ENCODE data around the gene KANSL1.
A peak's percentile ranks its signal among the peaks of the same experiment; 100 is the strongest.
"Not testable (repeated sequence)": the region's sequence is repeated elsewhere in the genome, so short reads cannot be mapped to it uniquely, and the experiment has no call there.

KANSL1 gene

DNA sequence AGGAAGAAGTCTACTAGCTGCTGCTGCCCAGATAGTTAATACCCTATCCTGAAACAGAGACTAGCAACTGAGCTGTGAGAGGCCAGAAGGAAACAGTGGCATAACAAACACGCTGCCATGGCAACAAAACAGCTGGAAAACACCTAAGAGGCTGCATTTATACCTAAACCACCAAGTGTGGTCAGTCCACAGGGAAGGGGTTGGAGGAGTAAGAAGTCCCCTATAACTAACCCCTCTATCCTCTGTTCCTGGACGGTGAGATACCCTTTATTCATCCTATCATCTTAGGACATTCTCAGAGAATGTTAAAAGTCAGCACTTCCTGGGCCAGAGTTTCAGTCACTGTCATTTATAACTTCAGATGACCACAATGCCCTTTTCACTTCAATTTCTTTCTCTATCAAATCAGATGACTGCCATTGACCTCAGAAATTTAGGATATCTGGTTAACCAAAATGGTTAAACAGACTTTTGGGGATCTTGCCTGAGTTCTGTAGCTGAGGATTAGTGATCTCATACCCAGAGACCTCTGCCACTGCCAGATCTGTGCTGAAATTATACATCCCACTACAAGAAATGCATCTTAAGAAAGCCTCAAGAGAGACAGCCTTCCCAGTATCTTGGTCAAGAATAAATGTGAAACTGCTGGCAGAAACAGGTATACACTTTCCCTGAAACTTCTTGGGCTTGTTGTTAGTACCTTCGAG lies 158.0 kb downstream of the KANSL1 start:
- DNase-seq, result no peak

DNA sequence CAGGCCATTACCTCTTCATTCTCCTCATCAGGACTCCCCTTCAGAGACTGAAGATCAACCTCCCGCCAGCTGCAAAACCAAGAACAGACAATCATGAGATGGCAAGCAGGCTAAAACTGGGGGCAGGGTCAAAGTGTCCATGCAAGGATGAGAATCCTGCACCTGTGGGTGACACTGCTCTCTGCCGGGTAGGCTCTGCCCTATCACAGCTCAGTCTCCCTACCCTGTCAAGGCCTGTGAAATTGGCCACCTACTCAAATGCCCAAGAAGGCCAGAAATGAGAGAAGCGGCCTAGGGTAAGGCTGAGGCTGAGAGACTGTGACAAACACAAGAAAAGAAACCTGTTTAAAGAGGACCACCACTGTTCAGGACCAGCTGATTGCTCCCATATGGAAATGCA lies 159.8 kb downstream of the KANSL1 start:
- DNase-seq, result no peak

DNA sequence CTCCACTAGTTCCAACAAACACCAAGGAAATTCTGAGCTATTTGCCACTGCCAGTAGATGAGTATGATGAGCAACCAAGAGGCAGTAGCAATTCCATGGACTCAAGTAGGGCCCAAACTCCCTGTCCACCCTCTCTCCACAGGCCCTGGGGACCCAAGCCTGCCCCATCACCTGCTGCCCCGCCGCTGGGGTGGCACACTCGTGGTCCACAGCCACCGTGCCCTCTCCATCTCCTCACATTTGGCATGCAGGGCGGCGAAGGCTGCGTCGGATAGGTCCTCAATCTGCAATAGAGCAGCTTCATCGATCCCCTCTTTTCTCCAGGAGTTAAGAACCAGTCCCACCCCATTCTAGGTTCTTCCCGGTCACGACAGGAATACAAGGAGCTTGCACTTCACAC lies 160.3 kb downstream of the KANSL1 start:
- no peak for DNase-seq

- DNase-seq, result no peak
These were observed 161.3 kb downstream of the KANSL1 start for GRCh38 chr17:46031920-46032319.

- no peak for DNase-seq
These were observed 161.8 kb downstream of the KANSL1 start for GRCh38 chr17:46031440-46031839.

DNA sequence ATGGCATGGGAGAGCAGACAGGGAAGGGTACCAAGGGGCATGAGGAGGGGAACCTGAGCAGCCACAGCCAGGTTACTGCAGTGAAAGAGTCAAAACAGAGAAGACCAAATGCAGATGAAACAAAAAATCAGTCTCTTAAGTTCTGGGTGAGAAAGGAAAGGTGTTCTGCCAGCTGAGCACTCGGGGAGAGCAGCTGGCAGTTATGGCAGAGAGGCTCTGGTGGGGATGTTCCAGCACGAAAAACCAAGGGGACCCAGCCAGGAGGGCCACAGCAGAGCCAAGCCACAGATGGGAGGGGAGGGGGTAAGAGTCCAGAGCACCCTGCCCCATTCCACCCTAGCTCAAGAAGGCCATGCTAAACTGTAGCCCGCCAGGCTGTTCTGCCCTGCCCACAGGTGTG lies 162.5 kb downstream of the KANSL1 start:
- no peak for DNase-seq

- no peak for DNase-seq
These were observed 163.6 kb downstream of the KANSL1 start for GRCh38 chr17:46029627-46030026.

- no peak for DNase-seq
These were observed 164.2 kb downstream of the KANSL1 start for GRCh38 chr17:46028981-46029565.

DNA sequence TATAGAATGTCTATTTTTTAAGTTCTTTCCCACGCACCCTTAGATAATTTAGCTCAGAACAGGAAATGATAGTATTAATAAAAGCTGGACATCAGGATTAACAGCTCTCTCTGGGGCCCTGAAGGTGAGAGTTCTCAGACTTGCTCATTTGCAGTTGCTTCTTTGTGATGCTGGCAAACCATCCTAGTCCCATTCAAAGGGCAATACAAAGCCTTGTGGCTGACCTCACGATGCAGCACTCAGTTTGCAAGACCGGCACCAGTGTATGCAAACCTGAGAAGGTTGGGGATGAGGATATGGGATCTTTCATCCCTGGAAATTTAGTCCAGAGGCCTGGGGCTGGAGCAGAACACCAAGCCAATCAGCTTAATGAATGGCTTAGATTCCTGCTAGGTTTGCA lies 164.9 kb downstream of the KANSL1 start:
- no peak for DNase-seq

GRCh38 chr17:46027976-46028325 lies 165.3 kb downstream of the KANSL1 start:
- DNase-seq, result no peak

DNA sequence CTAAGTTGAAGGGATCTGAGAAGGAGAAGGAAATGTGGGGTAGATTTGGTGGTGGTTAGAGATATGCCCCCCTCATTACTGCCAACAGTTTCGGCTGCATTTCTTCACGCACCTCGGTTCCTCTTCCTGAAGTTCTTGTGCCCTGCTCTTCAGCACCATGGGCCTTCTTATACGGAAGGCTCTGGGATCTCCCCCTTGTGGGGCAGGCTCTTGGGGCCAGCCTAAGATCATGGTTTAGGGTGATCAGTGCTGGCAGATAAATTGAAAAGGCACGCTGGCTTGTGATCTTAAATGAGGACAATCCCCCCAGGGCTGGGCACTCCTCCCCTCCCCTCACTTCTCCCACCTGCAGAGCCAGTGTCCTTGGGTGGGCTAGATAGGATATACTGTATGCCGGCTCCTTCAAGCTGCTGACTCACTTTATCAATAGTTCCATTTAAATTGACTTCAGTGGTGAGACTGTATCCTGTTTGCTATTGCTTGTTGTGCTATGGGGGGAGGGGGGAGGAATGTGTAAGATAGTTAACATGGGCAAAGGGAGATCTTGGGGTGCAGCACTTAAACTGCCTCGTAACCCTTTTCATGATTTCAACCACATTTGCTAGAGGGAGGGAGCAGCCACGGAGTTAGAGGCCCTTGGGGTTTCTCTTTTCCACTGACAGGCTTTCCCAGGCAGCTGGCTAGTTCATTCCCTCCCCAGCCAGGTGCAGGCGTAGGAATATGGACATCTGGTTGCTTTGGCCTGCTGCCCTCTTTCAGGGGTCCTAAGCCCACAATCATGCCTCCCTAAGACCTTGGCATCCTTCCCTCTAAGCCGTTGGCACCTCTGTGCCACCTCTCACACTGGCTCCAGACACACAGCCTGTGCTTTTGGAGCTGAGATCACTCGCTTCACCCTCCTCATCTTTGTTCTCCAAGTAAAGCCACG lies 165.9 kb downstream of the KANSL1 start:
- DNase-seq, result no peak

DNA sequence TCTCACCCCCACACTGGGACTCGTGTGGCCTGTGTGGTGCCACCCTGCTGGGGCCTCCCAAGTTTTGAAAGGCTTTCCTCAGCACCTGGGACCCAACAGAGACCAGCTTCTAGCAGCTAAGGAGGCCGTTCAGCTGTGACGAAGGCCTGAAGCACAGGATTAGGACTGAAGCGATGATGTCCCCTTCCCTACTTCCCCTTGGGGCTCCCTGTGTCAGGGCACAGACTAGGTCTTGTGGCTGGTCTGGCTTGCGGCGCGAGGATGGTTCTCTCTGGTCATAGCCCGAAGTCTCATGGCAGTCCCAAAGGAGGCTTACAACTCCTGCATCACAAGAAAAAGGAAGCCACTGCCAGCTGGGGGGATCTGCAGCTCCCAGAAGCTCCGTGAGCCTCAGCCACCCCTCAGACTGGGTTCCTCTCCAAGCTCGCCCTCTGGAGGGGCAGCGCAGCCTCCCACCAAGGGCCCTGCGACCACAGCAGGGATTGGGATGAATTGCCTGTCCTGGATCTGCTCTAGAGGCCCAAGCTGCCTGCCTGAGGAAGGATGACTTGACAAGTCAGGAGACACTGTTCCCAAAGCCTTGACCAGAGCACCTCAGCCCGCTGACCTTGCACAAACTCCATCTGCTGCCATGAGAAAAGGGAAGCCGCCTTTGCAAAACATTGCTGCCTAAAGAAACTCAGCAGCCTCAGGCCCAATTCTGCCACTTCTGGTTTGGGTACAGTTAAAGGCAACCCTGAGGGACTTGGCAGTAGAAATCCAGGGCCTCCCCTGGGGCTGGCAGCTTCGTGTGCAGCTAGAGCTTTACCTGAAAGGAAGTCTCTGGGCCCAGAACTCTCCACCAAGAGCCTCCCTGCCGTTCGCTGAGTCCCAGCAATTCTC lies 166.8 kb downstream of the KANSL1 start:
- no peak for DNase-seq

DNA sequence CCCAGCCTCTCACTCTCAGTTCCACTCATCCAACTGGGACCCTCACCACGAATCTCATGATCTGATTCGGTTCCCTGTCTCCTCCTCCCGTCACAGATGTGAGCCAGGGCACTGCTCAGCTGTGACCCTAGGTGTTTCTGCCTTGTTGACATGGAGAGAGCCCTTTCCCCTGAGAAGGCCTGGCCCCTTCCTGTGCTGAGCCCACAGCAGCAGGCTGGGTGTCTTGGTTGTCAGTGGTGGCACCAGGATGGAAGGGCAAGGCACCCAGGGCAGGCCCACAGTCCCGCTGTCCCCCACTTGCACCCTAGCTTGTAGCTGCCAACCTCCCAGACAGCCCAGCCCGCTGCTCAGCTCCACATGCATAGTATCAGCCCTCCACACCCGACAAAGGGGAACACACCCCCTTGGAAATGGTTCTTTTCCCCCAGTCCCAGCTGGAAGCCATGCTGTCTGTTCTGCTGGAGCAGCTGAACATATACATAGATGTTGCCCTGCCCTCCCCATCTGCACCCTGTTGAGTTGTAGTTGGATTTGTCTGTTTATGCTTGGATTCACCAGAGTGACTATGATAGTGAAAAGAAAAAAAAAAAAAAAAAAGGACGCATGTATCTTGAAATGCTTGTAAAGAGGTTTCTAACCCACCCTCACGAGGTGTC lies 167.6 kb downstream of the KANSL1 start:
- DNase-seq, result no peak

GRCh38 chr17:46025060-46025459 lies 168.2 kb downstream of the KANSL1 start:
- DNase-seq, result no peak

DNA sequence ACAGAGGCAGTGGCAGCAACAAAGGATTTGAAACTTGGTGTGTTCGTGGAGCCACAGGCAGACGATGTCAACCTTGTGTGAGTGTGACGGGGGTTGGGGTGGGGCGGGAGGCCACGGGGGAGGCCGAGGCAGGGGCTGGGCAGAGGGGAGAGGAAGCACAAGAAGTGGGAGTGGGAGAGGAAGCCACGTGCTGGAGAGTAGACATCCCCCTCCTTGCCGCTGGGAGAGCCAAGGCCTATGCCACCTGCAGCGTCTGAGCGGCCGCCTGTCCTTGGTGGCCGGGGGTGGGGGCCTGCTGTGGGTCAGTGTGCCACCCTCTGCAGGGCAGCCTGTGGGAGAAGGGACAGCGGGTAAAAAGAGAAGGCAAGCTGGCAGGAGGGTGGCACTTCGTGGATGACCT lies 168.6 kb downstream of the KANSL1 start:
- DNase-seq, result peak; percentile 42

DNA sequence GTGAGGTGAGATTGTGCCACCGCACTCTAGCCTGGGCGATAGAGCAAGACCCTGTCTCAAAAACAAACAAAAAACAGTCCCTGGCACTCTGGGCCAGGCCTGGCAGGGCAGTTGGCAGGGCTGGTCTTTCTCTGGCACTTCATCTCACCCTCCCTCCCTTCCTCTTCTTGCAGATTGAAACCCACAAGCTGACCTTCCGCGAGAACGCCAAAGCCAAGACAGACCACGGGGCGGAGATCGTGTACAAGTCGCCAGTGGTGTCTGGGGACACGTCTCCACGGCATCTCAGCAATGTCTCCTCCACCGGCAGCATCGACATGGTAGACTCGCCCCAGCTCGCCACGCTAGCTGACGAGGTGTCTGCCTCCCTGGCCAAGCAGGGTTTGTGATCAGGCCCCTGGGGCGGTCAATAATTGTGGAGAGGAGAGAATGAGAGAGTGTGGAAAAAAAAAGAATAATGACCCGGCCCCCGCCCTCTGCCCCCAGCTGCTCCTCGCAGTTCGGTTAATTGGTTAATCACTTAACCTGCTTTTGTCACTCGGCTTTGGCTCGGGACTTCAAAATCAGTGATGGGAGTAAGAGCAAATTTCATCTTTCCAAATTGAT lies 169.3 kb downstream of the KANSL1 start:
- peak; percentile 39 for DNase-seq

GRCh38 chr17:46023366-46023765 lies 169.9 kb downstream of the KANSL1 start:
- DNase-seq, result not testable (repeated sequence)

DNA sequence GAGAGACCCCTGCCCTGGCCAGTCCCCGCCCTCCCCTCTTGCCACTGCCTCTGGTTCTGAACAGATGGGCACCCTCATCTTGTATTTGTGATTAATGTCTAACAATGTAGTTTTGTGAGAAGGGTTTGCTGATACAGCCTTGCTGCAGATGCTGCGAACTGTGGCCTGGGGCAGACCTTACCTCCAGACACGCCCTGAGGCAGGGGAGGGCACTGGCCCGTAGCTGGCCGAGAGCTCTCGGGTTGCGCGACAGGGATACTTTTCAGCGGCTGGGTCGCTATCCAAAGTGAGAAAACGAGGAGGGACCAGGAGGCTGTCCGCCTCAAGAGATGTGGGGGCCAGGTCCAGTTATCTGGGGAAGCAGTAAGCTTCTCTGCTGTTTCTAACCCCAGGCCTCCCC lies 172.2 kb downstream of the KANSL1 start:
- DNase-seq, result no peak

DNA sequence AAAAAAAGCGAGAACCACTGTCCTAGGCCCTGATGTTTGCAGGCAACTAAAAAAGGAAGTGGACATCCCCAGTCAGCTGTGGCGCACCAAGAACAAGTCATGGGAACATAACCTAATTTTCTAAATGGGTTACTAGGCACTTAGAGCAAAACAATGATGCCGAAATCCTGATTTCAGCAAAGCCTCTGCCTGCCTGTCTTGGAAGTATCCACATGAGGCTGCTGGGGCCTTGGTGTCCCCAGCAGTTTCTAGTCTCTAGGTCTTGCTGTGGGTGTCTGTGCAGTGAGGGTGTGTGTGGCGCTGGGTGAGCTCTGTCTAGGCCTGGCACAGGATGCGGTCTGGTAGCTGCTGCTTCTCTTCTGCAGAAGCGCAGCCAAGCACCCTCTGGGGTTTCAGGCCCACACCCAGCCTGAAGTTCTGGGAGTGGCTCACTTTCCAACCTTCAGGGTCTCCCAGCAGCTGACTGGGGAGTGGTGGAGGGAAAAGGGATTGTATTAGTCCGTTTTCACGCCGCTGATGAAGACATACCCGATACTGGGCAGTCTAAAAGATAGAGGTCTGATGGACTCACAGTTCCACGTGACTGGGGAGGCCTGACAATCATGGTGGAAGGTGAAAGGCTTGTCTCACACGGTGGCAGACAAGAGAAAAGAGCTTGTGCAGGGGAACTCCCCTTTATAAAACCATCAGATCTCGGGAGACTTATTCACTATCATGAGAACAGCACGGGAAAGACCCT lies 173.0 kb downstream of the KANSL1 start:
- peak; percentile 67 for DNase-seq

- not testable (repeated sequence) for DNase-seq
These were observed 173.8 kb downstream of the KANSL1 start for GRCh38 chr17:46019408-46019925.

Data from activated CD8-positive, alpha-beta memory T cell treated with anti-CD3 and anti-CD28 coated beads, Interleukin-2, amount 50 U/mL, for 48 hours (primary cell).